SIG-M5 treated with dmso at 0.1 percent for 504 hours (cell line): ENCODE data around the gene DNLZ.

ENCODE experiments used
- DNase-seq: peaks from one replicate; lab custom pipeline; 2025; ENCODE audit not compliant: unreplicated experiment; lab: John Stamatoyannopoulos, UW

The DNLZ gene

DNA sequence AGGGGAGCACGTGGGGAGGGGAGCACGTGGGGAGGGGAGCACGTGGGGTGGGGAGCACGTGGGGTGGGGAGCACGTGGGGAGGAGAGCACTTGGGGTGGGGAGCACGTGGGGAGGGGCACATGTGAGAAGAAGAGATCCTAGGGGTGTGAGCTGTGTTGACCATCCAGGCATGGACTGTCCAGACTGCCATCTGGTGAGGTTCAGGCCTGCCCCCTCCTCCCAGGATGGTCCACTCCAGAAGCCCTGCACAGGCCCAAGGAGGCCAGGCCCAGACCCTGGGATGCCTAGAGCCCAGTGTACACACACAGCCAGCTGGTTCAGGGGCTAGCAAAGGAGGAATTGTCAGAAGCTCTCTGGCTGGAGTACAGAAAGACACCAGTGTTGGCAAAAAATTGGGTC lies 34.1 kb upstream of the DNLZ start:
- no peak for DNase-seq

DNA sequence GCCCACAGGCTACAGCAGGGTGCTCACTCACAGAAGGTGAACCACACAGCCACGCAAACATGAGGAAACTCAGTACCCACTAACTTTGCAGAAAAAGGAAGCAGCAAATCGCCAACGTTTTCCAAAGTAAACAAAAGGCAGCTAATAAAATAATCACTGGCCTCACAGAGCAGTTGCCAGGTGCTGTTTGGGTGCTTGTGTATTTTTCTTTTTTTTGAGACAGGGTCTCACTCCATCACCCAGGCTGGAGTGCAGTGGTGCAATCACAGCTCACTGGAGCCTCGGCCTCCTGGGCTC lies 32.6 kb upstream of the DNLZ start:
- DNase-seq: no peak

DNA sequence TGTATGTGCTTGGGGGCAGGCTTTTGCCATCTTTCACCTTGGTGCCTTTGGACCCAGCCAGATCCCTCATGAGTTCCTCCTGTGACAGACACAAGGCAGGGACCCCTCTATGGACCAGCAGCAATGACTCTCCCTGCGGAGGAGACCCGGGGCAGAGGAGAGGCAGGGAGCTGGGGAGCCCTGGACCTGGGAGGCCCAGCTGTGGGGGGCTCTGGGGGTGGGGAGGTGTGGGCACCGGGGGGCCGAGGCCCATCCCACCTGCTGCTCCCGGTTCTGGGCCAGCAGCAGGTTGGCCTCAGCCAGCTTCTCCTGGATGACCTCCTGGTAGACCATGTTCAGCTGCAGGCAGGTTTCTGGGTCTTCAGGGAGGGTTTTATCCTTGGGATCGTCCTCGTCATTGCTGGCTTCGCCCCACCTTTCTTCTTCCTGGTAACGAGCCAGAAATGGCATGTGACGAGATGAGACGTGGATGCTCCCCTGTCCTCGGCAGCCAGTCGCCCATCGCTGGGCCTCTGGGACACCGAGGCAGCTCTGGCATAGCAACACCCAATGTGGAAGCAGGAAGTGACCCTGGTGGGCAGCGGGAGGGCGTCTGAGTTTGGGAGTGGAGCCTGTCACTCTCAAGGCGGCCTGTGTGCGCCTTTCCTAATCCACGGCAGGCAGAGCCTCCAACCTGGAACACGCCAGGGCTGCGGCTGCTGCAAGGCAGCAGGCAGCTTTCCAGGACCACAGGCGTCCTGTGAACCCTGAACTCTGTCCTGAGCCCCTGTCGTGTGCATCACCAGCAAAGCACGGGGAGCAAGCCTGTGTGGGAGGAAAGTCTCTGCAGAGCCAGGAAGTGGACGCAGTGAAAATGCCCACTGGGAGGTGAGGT lies 32.0 kb upstream of the DNLZ start:
- DNase-seq: no peak

DNA sequence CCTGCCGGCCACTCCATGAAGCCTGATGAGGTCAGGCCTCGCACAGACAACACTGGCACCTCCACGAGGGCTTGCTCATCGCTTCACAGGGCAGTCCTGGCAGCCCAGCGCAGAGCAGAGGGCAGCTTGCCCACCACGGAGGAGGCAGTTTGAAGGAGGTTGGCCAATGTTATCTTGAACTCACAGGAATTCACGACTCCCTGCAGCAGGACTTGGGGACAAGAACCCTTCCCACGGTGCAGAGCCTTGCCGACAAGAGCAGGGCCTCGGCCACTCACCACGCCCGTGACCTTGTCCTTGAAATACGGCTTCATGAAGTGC lies 31.4 kb upstream of the DNLZ start:
- no peak for DNase-seq

DNA sequence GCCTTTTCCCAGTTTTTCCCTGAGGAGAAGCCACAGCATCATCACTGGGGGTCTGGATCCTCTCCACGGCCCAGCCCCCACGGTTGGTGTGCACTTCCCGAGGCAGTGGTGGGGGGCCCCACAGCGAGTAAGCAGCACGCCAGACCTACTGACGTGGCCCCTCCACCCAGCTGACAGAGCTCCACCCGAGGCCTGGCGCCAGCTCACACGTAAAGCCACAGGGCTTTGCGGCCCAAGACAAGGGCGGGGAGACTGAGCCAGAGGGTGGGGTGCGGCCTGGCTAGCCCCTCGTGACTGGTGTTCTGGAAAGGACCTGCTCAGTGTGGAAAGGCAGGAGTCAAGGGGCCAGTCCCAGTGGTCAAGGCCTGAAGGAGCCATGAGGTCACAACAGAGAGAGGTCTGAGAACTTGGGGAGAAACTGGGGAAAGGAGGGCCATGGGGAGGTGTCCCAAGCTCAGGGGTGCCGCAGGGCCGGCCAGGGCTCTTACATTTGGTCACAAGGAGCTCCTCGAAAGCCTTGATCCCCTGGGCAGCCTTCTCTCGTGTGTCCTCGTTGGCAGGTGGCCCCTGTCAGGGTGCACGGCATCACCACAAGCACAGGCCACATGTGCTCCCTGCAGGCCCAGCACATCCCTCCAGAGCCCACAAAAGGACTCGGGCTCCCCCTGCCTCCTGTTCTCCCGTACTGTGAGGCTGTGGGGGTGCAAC lies 30.9 kb upstream of the DNLZ start:
- DNase-seq: no peak

DNA sequence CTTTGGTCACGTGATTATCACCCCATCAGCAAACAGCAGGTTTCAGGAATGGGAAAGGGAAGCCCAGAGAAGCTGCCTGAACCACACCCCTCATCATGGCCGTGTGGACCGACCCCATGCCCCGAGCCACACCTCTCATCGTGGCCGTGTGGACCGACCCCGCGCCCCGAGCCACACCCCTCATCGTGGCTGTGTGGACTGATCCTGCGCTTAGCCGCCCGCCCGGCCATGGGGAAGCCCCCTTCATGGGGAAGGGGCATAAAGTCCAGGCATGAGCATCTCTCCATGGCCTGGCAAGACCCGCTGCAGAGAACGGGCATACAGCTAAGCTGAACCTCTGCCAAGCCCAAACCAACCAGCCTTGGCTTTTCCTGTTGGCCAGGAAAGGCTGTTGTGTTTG lies 30.0 kb upstream of the DNLZ start:
- no peak for DNase-seq

DNA sequence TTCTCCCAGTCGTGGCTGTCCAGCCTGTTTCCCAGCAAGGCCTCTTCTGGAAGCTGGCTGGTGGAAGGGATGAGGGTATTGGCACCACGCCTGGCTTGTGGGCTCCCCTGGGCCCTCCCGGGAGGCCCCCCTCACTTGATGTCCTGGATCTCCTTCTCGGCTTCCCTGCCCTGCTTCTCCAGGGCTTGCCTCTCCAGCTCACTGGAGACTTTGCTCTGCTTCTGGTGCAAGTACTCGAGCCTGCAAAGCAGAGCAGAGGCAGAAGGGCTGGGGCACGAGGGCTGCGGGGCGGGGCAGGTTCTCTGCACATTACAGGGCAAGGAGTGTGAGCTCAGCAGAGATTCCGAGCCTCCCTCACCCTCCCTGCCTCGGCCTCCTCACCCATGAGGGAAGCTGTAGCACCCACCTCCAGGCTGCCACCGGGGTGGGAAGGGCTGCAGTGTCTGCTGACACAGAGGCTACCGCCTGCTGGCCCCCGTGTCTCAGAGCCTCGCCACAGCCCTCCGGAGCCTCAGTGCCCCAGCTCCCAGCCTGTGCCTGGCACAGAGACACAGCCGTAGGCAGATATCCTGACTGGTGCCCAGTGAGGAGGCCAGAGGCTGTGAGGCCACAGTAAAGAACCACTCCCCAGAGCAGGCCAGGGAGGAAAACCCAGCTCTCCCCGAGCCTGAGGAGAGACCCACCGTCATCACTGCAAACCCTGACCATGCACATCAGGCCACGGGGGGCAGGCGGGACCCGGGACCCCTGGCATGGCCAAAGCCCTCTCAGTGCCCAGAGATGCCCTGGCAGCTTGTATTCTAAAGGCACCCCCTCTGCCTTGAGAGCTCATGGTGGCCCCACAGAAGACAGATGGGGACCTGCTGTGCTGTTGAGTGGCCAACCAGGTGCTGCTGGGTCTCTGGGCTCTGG lies 29.2 kb upstream of the DNLZ start:
- no peak for DNase-seq

DNA sequence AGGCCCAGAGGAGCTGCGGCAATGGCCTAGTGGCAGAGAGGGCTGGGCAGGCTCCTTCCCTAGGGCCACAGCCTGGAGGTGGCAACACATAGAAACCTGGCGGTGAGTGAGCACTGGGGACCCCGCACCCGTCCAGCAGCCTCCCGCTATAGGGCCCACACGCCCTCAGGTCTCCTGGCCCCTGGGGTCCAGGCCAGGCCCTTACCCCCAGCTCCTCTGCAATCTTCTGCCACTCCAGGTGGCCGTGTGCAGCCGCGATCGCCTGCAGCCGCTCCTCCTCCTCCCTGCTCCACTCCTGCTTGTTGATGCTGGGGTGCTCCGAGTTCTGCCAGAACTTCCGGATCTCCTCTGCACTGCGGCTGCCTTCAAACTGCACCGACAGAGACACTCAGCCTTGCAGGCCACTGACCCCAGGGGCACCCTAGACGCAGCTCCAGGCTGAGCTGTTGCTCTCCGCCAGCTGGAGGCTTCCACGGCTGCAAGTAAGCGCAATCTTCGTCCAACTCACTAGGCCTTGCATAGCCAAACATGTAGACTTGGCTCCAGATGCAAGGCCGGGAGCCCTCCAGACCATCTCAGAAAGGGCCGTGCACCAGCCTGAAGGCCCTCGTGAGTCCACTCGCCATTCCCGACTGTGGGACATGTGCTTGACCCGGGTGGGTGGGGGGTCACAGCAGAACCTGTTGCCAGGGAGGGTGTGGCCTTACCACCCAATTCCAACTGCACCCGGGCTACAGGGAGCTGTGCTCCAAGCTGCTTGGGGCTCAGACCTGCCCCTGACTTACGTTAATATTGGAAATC lies 28.4 kb upstream of the DNLZ start:
- DNase-seq: no peak

DNA sequence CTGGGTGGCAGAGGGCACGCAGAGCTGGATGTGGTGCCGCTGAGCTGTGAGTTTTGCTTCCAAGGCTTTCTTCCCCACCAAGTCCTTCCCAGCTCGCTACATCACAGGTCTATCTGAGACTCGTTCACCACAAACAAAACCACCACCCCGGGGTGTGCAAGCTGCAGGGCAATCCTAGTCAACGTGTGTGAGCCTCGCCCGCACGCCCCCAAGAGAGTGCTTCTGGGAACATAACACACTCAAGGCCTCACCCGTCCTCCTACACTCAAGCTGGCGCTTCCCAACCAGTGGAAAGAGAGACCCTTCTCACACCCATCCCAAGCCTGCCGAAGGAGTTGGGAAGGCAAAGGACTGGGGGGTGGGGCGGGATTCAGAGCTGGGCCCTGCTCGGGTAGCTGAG lies 25.9 kb upstream of the DNLZ start:
- no peak for DNase-seq

DNA sequence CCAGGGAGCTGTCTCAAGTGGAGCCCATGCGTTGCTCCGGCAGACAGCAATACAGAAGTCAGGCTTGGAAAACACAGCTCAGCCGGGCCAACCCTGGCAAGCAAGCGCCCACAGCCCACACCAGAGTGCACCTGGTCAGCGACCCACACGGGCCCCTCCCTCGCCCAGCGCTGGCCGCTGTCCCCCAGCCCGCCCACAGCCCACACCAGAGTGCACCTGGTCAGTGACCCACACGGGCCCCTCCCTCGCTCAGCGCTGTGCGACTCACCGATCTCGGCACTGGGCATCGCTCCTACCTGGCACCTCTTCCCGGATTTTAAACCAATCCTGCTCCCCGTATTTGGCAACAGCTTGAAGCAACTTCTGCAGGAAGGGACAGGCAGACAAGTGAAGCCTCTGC lies 23.7 kb upstream of the DNLZ start:
- no peak for DNase-seq

DNA sequence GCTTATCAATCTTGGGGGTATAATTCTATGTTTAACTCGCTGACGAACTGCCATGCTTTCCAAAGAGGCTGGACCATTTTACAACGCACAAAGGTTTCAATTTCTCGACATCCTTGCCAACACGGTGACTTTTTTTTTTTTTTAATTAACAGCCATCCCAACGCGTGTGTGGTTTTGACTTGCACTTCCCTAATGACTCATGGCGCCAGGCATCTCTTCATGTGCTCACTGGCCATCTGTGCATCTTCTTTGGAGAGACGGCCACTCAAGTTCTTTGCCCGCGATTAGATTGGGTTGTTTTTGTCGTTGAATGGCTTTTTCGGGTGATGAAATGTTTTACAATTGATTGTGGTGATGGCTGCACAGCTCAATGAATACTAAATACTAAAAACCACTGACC lies 22.5 kb upstream of the DNLZ start:
- no peak for DNase-seq

DNA sequence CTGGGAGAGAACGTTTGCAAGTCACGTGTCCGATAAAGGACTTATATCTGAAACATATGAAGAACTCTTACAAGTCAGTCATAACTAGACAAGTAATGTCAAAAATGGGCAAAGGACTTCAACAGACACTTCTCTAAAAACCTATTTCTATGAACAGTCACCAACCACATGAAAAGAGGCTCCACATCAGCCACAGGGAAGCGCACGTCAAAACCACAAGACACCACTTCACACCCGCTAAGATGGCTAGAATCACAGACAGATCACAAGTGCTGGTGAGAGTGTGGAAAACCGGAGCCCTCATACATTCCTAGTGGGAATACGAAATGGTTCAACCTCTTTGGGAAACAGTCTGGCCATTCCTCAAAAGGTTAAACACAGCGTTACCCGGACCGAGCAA lies 21.5 kb upstream of the DNLZ start:
- no peak for DNase-seq

DNA sequence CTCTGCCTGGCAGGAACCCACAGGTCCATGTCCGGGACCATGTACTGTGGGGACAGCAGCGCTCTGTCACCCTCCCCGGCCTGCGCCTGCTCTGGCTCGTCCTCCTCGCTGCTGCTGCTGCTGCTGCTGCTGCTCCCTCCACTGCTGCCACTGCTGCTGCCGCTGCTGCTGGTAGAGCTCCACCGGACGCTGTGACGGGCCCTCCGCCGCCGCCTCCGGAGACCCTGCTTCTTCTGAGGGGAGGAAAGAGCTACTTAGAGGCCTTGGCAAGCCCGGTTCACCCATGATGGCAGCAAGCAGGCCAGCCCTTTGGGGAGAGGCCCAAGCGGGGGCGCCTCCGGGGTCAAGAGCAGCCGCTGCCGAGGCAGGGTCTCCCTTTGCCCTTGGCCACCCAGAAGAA lies 19.9 kb upstream of the DNLZ start:
- DNase-seq: no peak

DNA sequence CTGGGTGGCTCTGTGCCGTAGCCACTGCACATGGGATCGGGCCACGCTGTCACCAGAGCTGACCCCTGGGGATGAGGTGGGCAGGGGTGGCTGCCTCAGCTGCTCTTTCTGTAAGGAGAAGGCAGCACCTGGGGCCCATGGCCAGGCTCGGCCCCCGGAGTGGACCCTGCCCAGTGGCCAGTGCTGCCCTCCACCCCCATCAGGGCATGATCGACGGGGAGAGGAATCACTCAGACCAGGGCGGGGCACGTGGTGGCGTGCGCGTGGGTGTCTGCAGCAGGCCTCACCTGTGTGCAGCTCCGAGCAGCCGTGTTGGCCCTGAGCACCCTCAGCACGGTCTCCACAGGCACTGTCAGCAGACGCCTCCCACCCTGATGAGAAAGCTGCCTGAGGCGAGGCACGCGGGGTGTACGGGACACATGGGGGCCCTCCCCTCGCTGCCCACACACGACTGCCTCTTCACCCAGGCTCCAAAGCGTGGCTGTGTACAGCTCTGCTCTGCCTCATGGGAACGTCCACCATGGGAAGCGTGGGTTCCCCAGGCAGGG lies 18.5 kb upstream of the DNLZ start:
- DNase-seq: no peak

DNA sequence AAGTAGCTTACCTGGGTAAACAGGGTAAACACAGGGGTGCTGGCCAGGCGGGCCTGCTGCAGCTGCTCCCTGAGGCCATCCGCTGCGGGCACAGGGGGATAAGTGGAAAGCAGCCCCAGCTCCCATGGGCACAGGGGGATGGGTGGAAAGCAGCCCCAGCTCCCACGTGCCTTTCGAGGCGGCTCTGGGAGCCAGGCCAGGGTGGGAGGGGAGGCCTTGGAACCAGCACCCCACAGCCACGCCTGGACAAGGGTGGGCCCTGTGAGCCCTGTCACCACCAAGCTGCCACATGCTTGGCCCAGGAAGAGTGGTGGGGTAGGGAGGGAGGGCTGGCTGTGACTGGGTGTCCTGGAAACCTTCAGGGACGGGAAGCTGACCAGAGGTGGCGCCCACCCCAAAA lies 17.8 kb upstream of the DNLZ start:
- no peak for DNase-seq

DNA sequence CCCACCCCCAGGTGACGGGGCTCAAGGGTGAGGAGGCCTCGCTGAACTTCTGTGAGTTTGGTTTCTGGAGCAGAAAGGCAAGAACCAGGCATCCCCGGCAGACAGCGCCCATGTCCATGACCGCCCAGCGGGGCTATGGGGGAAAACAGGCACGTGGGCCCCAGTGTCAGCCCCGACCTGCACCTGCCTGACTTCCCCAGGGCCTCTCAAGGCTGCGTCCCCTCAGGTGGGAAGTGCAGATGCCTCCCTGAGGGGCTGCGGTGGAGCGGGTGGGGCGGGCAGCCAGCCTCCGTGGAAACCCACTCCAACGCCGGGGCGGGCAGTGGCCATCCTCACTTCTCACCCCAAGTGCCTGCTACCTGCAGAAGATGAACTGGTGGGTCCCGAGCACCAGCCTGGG lies 16.8 kb upstream of the DNLZ start:
- DNase-seq: no peak

DNA sequence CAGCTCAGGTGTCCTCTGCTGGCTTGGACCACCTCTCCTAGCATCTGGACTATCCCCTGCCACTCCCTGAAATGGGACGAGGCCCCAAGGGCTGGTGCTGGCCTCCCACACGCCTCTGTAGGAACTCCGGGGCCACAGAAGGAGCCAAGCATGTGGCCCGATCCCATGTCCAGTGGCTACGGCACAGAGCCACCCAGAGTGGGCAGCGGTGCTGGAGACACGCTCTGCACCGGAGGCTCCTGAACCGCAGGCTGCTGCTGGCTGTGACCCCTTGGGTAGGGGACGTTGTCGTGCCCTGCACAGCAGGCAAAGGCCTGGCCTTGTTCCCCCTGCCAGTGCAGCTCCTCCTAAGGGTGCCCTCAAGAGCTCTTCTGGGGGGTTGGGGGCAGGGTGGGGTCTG lies 16.3 kb upstream of the DNLZ start:
- no peak for DNase-seq

DNA sequence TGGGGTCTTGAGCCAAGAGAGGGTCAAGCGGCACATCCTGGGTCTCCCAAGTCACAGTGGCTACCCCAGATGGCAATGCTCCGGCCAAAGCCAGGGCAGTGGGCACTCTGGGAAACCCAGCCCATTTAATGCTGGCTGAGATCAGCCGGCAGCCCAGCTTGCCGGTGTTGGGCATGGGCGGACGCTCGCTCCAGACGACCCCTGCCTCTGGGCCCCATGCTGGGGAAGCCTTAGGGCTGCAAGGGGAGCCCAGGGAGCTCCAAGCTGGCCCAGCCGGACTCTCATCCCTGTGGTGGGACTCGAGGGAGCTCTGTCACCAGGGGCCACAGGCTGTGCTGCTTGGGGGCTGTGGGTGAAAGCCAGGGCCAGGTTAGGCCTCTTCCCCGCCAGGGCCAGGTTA lies 15.9 kb upstream of the DNLZ start:
- no peak for DNase-seq

DNA sequence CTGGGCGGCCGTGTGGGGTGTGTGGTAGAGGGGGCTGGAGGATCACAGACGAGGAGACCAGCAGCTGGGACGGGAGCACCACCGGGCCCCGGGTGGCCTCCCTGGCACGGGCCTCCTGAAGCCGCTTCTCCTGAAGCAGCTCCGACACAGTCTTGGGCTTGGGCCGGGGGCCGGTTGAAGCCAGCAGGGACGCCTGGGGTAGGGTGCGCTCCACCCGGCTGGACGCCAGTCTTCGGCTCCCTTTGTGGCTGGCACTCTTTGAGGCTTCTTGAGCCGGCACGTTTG lies 15.4 kb upstream of the DNLZ start:
- DNase-seq: no peak

DNA sequence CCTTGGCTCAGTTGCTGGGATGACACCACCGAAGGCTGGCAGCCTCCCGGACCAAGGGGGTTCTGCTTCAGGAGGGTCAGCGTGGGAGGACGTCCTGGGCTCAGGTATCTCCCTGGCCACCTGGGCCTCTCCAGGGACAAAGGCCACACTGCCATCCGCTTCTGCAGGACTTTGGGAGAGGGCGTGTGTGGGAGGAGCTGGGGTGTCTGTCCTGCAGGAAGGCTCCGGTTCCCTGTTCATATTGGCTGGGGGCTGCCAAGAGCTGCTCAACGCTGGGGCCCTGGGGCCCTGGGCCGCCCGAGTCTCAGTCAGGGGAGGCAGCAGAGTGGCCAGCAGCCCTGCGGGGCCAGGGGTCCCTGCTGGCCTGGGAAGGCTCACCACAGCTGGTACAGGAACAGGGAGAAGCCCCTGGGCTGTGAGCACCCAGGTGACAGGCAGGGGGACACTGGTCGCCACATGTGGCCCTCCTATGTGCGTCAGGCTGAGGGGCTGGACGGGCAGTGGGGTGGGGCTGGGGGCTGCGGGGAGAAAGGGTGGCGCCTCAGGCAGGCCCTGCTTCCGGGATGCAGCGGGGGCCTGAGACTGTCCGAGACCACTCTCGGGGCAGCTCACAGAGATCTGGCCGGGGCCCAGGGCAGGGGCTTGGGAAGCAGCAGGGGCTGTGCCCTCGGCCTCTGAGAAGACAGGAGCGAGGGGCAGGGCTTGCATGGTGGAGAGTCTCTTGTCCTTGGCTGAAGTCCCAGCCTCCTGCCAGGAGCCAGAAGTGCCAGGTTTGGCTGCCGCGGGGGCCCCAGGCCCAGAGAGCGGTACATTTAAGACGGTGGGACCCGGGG lies 14.8 kb upstream of the DNLZ start:
- no peak for DNase-seq
